ENCODE results near the gene MCTP1.
"Not testable (repeated sequence)": the region's sequence is repeated elsewhere in the genome, so short reads cannot be mapped to it uniquely, and the experiment has no call there.

Gene MCTP1

DNA sequence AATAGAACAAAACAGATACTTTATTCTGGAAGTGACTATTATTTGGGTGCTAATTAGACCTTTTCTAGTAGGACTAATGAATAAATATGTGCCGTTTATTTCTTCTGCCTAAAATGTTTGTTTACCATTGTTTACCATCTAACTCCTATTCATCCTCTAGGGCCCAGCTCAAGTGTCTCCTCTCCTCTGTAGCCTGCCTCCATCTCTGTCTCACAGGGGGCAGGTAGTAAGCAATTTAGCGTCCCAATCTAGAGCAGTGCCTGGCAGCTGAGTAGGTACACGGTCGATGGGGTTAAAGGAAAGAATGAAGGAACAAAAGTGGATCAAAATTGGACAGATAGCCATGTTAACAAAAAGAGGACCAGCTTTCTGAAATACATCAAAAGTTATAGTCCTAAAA is 435.6 kb downstream of the MCTP1 start:
- Histone ChIP-seq H3K27ac (ENCODE audit: low read depth, low read length) (no peak overlapping the region), H3K9me3 (ENCODE audit: control insufficient read depth, insufficient read depth, low read length) (no peaks in the 10 kb centered on the region), H3K4me3 (ENCODE audit: low read length) (no peak overlapping the region), H3K9me2 (replicated peaks; ENCODE audit: control insufficient read depth, low read length) (no peaks in the 10 kb centered on the region), H3K4me1 (ENCODE audit: control insufficient read depth, low read length) (peaks cover 4% of the 10 kb centered on the region), H3K36me3 (ENCODE audit: control insufficient read depth, low read length) (no peaks in the 10 kb centered on the region), H3F3A (ENCODE audit: control insufficient read depth, insufficient read depth) (no peaks in the 10 kb centered on the region), H3K27me3 (ENCODE audit: control insufficient read depth, low read length) (0 out of 2 replicates have a peak, but pooled peaks cover 11% of the 10 kb centered on the region), H4K20me1 (ENCODE audit: control insufficient read depth, insufficient read depth, low read depth, low read length) (no peaks in the 10 kb centered on the region), H3K4me2 (ENCODE audit: low read length) (no peak overlapping the region), H3K79me2 (ENCODE audit: control insufficient read depth, low read length) (no peaks in the 10 kb centered on the region)
- no peak for TF ChIP-seq EZH2phosphoT487 (IDR thresholded peaks at IDR 0.05; ENCODE audit: borderline replicate concordance, low read length)
- TF ChIP-seq, protein P1, sequence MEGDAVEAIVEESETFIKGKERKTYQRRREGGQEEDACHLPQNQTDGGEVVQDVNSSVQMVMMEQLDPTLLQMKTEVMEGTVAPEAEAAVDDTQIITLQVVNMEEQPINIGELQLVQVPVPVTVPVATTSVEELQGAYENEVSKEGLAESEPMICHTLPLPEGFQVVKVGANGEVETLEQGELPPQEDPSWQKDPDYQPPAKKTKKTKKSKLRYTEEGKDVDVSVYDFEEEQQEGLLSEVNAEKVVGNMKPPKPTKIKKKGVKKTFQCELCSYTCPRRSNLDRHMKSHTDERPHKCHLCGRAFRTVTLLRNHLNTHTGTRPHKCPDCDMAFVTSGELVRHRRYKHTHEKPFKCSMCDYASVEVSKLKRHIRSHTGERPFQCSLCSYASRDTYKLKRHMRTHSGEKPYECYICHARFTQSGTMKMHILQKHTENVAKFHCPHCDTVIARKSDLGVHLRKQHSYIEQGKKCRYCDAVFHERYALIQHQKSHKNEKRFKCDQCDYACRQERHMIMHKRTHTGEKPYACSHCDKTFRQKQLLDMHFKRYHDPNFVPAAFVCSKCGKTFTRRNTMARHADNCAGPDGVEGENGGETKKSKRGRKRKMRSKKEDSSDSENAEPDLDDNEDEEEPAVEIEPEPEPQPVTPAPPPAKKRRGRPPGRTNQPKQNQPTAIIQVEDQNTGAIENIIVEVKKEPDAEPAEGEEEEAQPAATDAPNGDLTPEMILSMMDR (IDR thresholded peaks at IDR 0.05; ENCODE audit: low read depth, low read length, poor library complexity, severe bottlenecking) = no peak

DNA sequence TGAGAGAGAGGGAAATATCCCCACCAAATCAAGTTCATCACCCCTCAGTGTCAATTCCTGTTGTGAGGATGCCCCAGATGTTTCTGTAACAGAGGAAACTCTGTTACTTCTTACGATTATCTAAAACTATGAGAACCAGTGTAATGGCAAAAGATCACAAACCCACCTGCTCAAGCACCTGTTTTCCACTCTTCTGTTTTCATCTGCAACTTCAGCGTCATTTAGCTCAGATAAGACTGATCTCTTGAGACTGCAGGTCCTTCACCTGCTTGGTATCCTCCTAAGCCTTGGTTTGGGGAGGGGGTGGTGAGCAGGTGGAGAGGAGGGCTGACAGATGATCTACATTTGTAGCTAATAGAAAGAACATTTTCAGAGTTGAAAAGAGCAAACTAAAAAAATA is 437.2 kb downstream of the MCTP1 start:
- Histone ChIP-seq H3F3A (ENCODE audit: control insufficient read depth, insufficient read depth) (no peaks in the 10 kb centered on the region), H3K27ac (ENCODE audit: low read depth, low read length) (no peak overlapping the region), H3K4me3 (ENCODE audit: low read length) (no peak overlapping the region), H4K20me1 (ENCODE audit: control insufficient read depth, insufficient read depth, low read depth, low read length) (no peaks in the 10 kb centered on the region), H3K79me2 (ENCODE audit: control insufficient read depth, low read length) (no peaks in the 10 kb centered on the region), H3K9me3 (ENCODE audit: control insufficient read depth, insufficient read depth, low read length) (no peaks in the 10 kb centered on the region), H3K27me3 (ENCODE audit: control insufficient read depth, low read length) (0 out of 2 replicates have a peak, but pooled peaks cover 8% of the 10 kb centered on the region), H3K36me3 (ENCODE audit: control insufficient read depth, low read length) (no peaks in the 10 kb centered on the region), H3K4me2 (ENCODE audit: low read length) (no peak overlapping the region), H3K4me1 (ENCODE audit: control insufficient read depth, low read length) (peaks cover 4% of the 10 kb centered on the region), H3K9me2 (replicated peaks; ENCODE audit: control insufficient read depth, low read length) (no peaks in the 10 kb centered on the region)
- TF ChIP-seq EZH2phosphoT487 (IDR thresholded peaks at IDR 0.05; ENCODE audit: borderline replicate concordance, low read length) = no peak

DNA sequence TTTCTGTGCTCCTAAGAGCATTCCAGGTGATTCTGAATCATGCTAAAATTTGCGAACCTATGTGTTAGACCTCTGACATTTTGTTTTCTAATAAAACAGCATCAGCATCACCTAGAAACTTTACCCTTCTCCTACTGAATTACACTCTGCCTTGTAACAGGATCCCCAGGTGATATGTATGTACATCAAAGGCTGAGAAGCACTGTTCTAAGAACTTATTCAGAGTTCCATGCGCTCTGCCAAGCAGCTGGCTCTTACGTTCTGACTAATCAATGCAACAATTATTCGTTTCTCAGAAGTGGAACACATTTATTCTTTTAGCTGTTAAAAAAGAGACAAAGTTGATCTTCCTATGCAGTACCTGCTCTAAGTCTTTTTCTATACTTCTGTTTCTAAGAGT is 437.9 kb downstream of the MCTP1 start:
- H3K4me2 ChIP-seq (ENCODE audit: low read length) = no peak overlapping the region
- TF ChIP-seq EZH2phosphoT487 (IDR thresholded peaks at IDR 0.05; ENCODE audit: borderline replicate concordance, low read length) = no peak
- TF ChIP-seq, protein P1 (IDR thresholded peaks at IDR 0.05; ENCODE audit: low read depth, low read length, poor library complexity, severe bottlenecking) = no peak
- no peaks in the 10 kb centered on the region for H3F3A ChIP-seq (ENCODE audit: control insufficient read depth, insufficient read depth)
- H3K9me2 ChIP-seq (replicated peaks; ENCODE audit: control insufficient read depth, low read length) = no peaks in the 10 kb centered on the region
- no peaks in the 10 kb centered on the region for H3K9me3 ChIP-seq (ENCODE audit: control insufficient read depth, insufficient read depth, low read length)
- H3K36me3 ChIP-seq (ENCODE audit: control insufficient read depth, low read length) = no peaks in the 10 kb centered on the region
- H4K20me1 ChIP-seq (ENCODE audit: control insufficient read depth, insufficient read depth, low read depth, low read length) = no peaks in the 10 kb centered on the region
- no peak overlapping the region for H3K27ac ChIP-seq (ENCODE audit: low read depth, low read length)
- no peak overlapping the region for H3K4me3 ChIP-seq (ENCODE audit: low read length)
- peaks cover 4% of the 10 kb centered on the region for H3K4me1 ChIP-seq (ENCODE audit: control insufficient read depth, low read length)
- H3K27me3 ChIP-seq (ENCODE audit: control insufficient read depth, low read length) = 0 out of 2 replicates have a peak, but pooled peaks cover 8% of the 10 kb centered on the region
- no peaks in the 10 kb centered on the region for H3K79me2 ChIP-seq (ENCODE audit: control insufficient read depth, low read length)

DNA sequence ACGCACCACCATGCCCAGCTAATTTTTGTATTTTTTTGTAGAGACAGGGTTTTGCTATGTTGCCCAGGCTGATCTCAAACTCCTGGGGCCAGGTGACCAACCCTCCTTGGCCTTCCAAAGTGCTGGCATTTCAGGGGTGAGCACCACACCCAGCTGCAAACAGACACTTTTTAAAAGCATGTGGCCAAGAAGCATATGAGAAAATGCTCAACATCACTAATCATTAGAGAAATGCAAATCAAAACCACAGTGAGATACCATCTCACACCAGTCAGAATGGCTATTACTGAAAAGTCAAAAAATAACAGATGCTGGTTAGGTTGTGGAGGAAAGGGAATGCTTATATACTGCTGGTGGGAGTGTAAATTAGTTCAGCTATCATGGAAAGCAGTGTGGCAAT is 439.2 kb downstream of the MCTP1 start:
- not testable (repeated sequence) for H3K27me3 ChIP-seq (ENCODE audit: control insufficient read depth, low read length); H4K20me1 ChIP-seq (ENCODE audit: control insufficient read depth, insufficient read depth, low read depth, low read length); H3K4me3 ChIP-seq (ENCODE audit: low read length); H3K79me2 ChIP-seq (ENCODE audit: control insufficient read depth, low read length); H3K9me3 ChIP-seq (ENCODE audit: control insufficient read depth, insufficient read depth, low read length); H3F3A ChIP-seq (ENCODE audit: control insufficient read depth, insufficient read depth); H3K27ac ChIP-seq (ENCODE audit: low read depth, low read length); H3K36me3 ChIP-seq (ENCODE audit: control insufficient read depth, low read length); H3K4me2 ChIP-seq (ENCODE audit: low read length); H3K9me2 ChIP-seq (replicated peaks; ENCODE audit: control insufficient read depth, low read length); H3K4me1 ChIP-seq (ENCODE audit: control insufficient read depth, low read length)
